Keratinocyte (primary cell): Measurements from ENCODE around the gene GALNT9.

ENCODE experiments used
- CTCF ChIP-seq, 3 experiments: IDR thresholded peaks in 1 of 3; conservative IDR thresholded peaks in 1 of 3; optimal IDR thresholded peaks in 1 of 3; 2 replicates in 2 of 3; 3 replicates in 1 of 3; pipeline versions ENCODE3 to v1.5.1; 2011; ENCODE audit warnings: low read length in 3 of 3, mild to moderate bottlenecking in 3 of 3, moderate library complexity in 2 of 3, control low read depth in 1 of 3, inconsistent platforms in 1 of 3; ENCODE audit not compliant: insufficient read depth in 2 of 3; ENCODE audit errors: extremely low read depth in 1 of 3
- EZH2 ChIP-seq: IDR thresholded peaks from one replicate; pipeline ENCODE4 v1.6.1; 2012; ENCODE audit warnings: inconsistent platforms, mild to moderate bottlenecking, low read length, moderate library complexity

- no peak for TF ChIP-seq CTCF (optimal IDR thresholded peaks at IDR 0.05 in 1 of 3, IDR thresholded peaks at IDR 0.05 in 1 of 3, conservative IDR thresholded peaks at IDR 0.05 in 1 of 3; ENCODE audit: extremely low read depth in 1 of 3, insufficient read depth in 2 of 3, low read length in 3 of 3)
- no peak for TF ChIP-seq EZH2
These were observed 9.4 kb upstream of the GALNT9 start for GRCh38 chr12:132338781-132339180.
